DOHH2 (cell line): ENCODE measurements around the gene GLUL.

Source experiments
- H3F3A ChIP-seq: fragments of 200-600 bp; sonication (generic), shearing (Covaris generic); 2 replicates; pipeline ENCODE4 v1.6.0; 2016; ENCODE audit warnings: antibody characterized with exemption, mild to moderate bottlenecking; ENCODE audit not compliant: control insufficient read depth, insufficient read depth
- H3K27ac ChIP-seq: fragments of 200-600 bp; sonication (generic); 2 replicates; pipeline ENCODE4 v1.5.1; 2014; ENCODE audit warnings: low read depth, mild to moderate bottlenecking, low read length, moderate library complexity
- H3K27me3 ChIP-seq: fragments of 200-600 bp; sonication (generic); 2 replicates; pipeline ENCODE4 v1.6.1; 2014; ENCODE audit warnings: mild to moderate bottlenecking, low read length, mixed read lengths; ENCODE audit not compliant: control insufficient read depth
- H3K36me3 ChIP-seq: fragments of 200-600 bp; sonication (generic); 2 replicates; pipeline ENCODE4 v1.6.1; 2014; ENCODE audit warnings: mild to moderate bottlenecking, low read length, moderate library complexity, mixed read lengths; ENCODE audit not compliant: control insufficient read depth
- H3K4me1 ChIP-seq: fragments of 200-600 bp; sonication (generic); 2 replicates; pipeline ENCODE4 v1.6.1; 2014; ENCODE audit warnings: mild to moderate bottlenecking, low read length, mixed read lengths; ENCODE audit not compliant: control insufficient read depth
- H3K4me2 ChIP-seq: fragments of 200-600 bp; sonication (generic); 2 replicates; pipeline ENCODE4 v1.6.0; 2014; ENCODE audit warnings: mild to moderate bottlenecking, low read length, moderate library complexity
- H3K4me3 ChIP-seq: fragments of 200-600 bp; sonication (generic); 2 replicates; pipeline ENCODE4 v1.5.1; 2014; ENCODE audit warnings: mild to moderate bottlenecking, low read length, mixed read lengths
- H3K79me2 ChIP-seq: fragments of 200-600 bp; sonication (generic); 2 replicates; pipeline ENCODE4 v1.6.1; 2014; ENCODE audit warnings: mild to moderate bottlenecking, low read length, mixed read lengths; ENCODE audit not compliant: control insufficient read depth
- H3K9me2 ChIP-seq: fragments of 200-600 bp; sonication (generic); replicated peaks from 2 replicates; pipeline ENCODE4 v1.6.1; 2014; ENCODE audit warnings: mild to moderate bottlenecking, low read length, mixed read lengths; ENCODE audit not compliant: control insufficient read depth
- H3K9me3 ChIP-seq: fragments of 200-600 bp; sonication (generic); 2 replicates; pipeline ENCODE4 v1.6.1; 2014; ENCODE audit warnings: antibody characterized with exemption, low read length, mixed read lengths; ENCODE audit not compliant: control insufficient read depth, insufficient read depth
- H4K20me1 ChIP-seq: fragments of 200-600 bp; sonication (generic); 2 replicates; pipeline ENCODE4 v1.6.0; 2014; ENCODE audit warnings: low read depth, mild to moderate bottlenecking, antibody characterized with exemption, low read length, moderate library complexity; ENCODE audit not compliant: control insufficient read depth, insufficient read depth
- EZH2phosphoT487 ChIP-seq: fragments of 200-600 bp; sonication (generic); IDR thresholded peaks from 2 replicates; pipeline ENCODE4 v1.6.1; 2017; ENCODE audit warnings: borderline replicate concordance, mild to moderate bottlenecking, antibody characterized with exemption, low read length, moderate library complexity, mixed read lengths
- TF ChIP-seq, protein P1 (sequence below): fragments of 200-600 bp; sonication (generic); IDR thresholded peaks from one replicate; pipeline ENCODE4 v1.5.1; 2014; ENCODE audit warnings: antibody characterized with exemption, mild to moderate bottlenecking, low read depth, low read length; ENCODE audit not compliant: poor library complexity, severe bottlenecking

GLUL gene

DNA sequence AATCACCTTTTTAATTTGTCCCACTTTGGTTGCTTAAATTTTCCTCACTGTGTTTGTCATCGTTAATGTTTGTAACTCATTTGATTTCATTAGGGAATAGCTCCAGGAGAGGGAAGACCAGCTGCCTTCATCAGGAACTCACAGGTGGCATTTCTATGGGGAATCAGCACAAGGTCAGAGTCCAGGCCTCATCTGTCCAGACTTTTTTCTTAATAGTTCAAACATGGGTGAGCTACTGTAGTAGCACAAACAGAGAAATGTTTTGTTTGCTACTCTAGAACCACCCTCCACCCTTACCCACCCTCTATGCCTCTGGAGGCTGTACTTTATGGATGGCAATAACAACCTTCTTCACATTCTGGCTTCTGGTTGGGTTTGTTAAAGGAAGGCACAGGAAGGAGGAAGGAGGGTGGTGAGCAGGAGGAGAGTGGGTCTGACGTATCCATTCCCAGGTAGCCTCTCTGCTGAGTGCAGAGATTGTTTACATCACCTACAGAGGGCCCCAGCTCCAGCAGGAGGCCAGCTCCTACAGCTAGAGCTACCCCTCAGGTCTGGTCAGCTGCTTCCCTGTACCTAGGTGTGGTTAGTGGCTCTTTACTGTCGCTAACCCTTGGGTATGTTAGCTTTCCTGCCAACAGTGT lies 17.0 kb upstream of the GLUL start:
- H3K4me3 ChIP-seq, result no peak overlapping the region
- peaks cover 5% of the 10 kb centered on the region; the same call in 1 of the 2 replicates for H3K27me3 ChIP-seq
- H3K4me2 ChIP-seq, result no peak overlapping the region
- no peaks in the 10 kb centered on the region for H3K9me3 ChIP-seq
- H3K27ac ChIP-seq, result no peak overlapping the region
- H3K36me3 ChIP-seq, result no peaks in the 10 kb centered on the region
- H3F3A ChIP-seq, result no peaks in the 10 kb centered on the region
- no peaks in the 10 kb centered on the region for H4K20me1 ChIP-seq
- no peaks in the 10 kb centered on the region for H3K9me2 ChIP-seq
- TF ChIP-seq, protein P1, sequence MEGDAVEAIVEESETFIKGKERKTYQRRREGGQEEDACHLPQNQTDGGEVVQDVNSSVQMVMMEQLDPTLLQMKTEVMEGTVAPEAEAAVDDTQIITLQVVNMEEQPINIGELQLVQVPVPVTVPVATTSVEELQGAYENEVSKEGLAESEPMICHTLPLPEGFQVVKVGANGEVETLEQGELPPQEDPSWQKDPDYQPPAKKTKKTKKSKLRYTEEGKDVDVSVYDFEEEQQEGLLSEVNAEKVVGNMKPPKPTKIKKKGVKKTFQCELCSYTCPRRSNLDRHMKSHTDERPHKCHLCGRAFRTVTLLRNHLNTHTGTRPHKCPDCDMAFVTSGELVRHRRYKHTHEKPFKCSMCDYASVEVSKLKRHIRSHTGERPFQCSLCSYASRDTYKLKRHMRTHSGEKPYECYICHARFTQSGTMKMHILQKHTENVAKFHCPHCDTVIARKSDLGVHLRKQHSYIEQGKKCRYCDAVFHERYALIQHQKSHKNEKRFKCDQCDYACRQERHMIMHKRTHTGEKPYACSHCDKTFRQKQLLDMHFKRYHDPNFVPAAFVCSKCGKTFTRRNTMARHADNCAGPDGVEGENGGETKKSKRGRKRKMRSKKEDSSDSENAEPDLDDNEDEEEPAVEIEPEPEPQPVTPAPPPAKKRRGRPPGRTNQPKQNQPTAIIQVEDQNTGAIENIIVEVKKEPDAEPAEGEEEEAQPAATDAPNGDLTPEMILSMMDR, result no peak
- no peak for TF ChIP-seq EZH2phosphoT487
- H3K4me1 ChIP-seq, result no peaks in the 10 kb centered on the region
- H3K79me2 ChIP-seq, result no peaks in the 10 kb centered on the region

DNA sequence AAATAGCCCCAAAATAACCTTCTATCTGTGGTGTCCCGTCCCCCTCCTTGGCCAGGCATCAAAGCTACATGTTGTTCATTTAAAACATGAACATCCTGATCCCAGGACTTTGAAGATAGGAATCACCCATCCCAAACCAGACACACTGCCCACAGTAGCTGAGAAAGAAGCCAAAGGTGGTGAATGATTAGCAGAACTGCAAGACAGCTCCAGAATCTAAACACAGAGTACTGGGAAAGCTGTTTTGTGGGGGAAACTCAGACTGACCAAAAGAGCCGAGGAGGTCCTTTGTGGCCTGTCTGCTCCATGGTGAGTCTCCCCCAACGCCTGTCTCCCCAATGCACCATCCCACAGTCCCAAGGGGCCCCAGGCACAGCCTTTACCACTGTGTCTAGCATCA lies 16.1 kb upstream of the GLUL start:
- Histone ChIP-seq H3K9me2 (no peaks in the 10 kb centered on the region), H4K20me1 (no peaks in the 10 kb centered on the region), H3K27me3 (peaks cover 5% of the 10 kb centered on the region; the same call in 1 of the 2 replicates), H3K9me3 (no peaks in the 10 kb centered on the region), H3K36me3 (no peaks in the 10 kb centered on the region), H3K4me3 (no peak overlapping the region), H3K4me2 (no peak overlapping the region), H3K4me1 (no peaks in the 10 kb centered on the region), H3F3A (no peaks in the 10 kb centered on the region), H3K27ac (no peak overlapping the region), H3K79me2 (no peaks in the 10 kb centered on the region)
- TF ChIP-seq EZH2phosphoT487, result no peak
- TF ChIP-seq, protein P1, result no peak

DNA sequence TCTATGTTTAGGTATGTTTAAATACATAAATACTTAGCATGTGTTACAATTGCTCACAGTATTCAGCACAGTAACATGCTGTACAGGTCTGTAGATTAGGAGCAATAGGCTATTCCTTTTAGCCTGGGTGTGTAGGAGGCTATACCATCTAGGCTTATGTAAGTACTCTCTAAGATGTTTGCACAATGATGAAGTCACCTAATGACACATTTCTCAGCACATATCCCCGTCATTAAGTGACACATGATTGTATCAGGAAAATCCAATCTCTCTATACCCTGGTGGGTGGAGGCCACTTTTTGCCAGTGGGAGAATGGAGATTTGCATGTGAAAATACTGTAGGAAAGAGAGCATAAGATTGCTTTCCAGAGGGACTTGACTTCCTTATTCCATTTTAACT lies 14.4 kb upstream of the GLUL start:
- no peak overlapping the region for H3K4me2 ChIP-seq

More for the DNA sequence above, 14.4 kb upstream of the GLUL start:
- TF ChIP-seq EZH2phosphoT487, result no peak
- TF ChIP-seq, protein P1, result no peak
- no peaks in the 10 kb centered on the region for H3K36me3 ChIP-seq
- H3K4me1 ChIP-seq, result no peaks in the 10 kb centered on the region
- no peaks in the 10 kb centered on the region for H3K9me2 ChIP-seq
- no peaks in the 10 kb centered on the region for H3K9me3 ChIP-seq
- no peak overlapping the region for H3K4me3 ChIP-seq
- H3F3A ChIP-seq, result no peaks in the 10 kb centered on the region
- H4K20me1 ChIP-seq, result no peaks in the 10 kb centered on the region
- H3K79me2 ChIP-seq, result no peaks in the 10 kb centered on the region
- H3K27ac ChIP-seq, result no peak overlapping the region
- H3K27me3 ChIP-seq, result peaks cover 5% of the 10 kb centered on the region; the same call in 1 of the 2 replicates
